ENCODE measurements around the gene HEATR1.
"Not testable (repeated sequence)": the region's sequence is repeated elsewhere in the genome, so short reads cannot be mapped to it uniquely, and the experiment has no call there.

Gene HEATR1

GRCh38 chr1:236603991-236604904 is at the start of gene HEATR1:
HEATR1 (minus strand) TSS chr1:236604516; CDS start chr1:236604095, 421 bp downstream.
- peak; percentile 68 to 96 (median 92) for DNase-seq

GRCh38 chr1:236645016-236645680 is 40.8 kb upstream of the HEATR1 start:
- no peak for DNase-seq

- no peak for DNase-seq
These were observed 38.4 kb upstream of the HEATR1 start for GRCh38 chr1:236642763-236643162.

GRCh38 chr1:236639686-236640085 is 35.4 kb upstream of the HEATR1 start:
- no peak for DNase-seq

GRCh38 chr1:236638945-236639344 is 34.6 kb upstream of the HEATR1 start:
- DNase-seq = peak in 1 of 58 donors; percentile 4

GRCh38 chr1:236636017-236636416 is 31.7 kb upstream of the HEATR1 start:
- DNase-seq = peak in 1 of 58 donors; percentile 1

GRCh38 chr1:236627727-236628408 is 23.6 kb upstream of the HEATR1 start:
- DNase-seq = no peak

GRCh38 chr1:236623371-236624166 is 19.3 kb upstream of the HEATR1 start:
- no peak for DNase-seq

- DNase-seq = no peak
These were observed 18.1 kb upstream of the HEATR1 start for GRCh38 chr1:236622407-236622806.

- DNase-seq = no peak
These were observed 15.1 kb upstream of the HEATR1 start for GRCh38 chr1:236619398-236619797.

- DNase-seq = no peak
These were observed 14.2 kb upstream of the HEATR1 start for GRCh38 chr1:236618507-236618906.

- no peak for DNase-seq
These were observed 11.3 kb upstream of the HEATR1 start for GRCh38 chr1:236615399-236616148.

GRCh38 chr1:236612349-236612748 is 8.0 kb upstream of the HEATR1 start:
- no peak for DNase-seq

- peak in 42 of 58 donors; percentile 0 to 63 (median 15) for DNase-seq
These were observed 4.8 kb upstream of the HEATR1 start for GRCh38 chr1:236608930-236609726.

GRCh38 chr1:236607597-236607996 is 3.3 kb upstream of the HEATR1 start:
- not testable (repeated sequence) for DNase-seq

- DNase-seq = peak in 1 of 58 donors; percentile 20
These were observed 840 bp upstream of the HEATR1 start for GRCh38 chr1:236604905-236605806.

GRCh38 chr1:236602171-236602570 is 2.1 kb downstream of the HEATR1 start:
- DNase-seq = no peak

GRCh38 chr1:236590553-236591150 is 13.7 kb downstream of the HEATR1 start:
- DNase-seq = no peak
